Trophoblast cell (in vitro differentiated cells and primary cell): ENCODE measurements around the gene ABCF2.

Experiments used
- DNase-seq, 2 donors: peaks; one replicate each; pipeline ENCODE4 v3.0.0-alpha.2; 2016
- H2AFZ ChIP-seq: 2 replicates; pipeline ENCODE4 v1.6.1; 2013; ENCODE audit warnings: low read length, moderate library complexity, mild to moderate bottlenecking; ENCODE audit not compliant: insufficient read depth, poor library complexity
- H2AK5ac ChIP-seq: 2 replicates; pipeline ENCODE4 v1.6.1; 2013; ENCODE audit warnings: mild to moderate bottlenecking, low read length
- H2BK120ac ChIP-seq: 2 replicates; pipeline ENCODE4 v1.6.1; 2013; ENCODE audit warnings: low read length, mild to moderate bottlenecking, moderate library complexity; ENCODE audit not compliant: insufficient read depth, poor library complexity
- H2BK12ac ChIP-seq: 2 replicates; pipeline ENCODE4 v1.6.1; 2013; ENCODE audit warnings: mild to moderate bottlenecking, low read length, moderate library complexity
- H2BK5ac ChIP-seq: 2 replicates; pipeline ENCODE4 v1.6.1; 2013; ENCODE audit warnings: low read length, low read depth, moderate library complexity, mild to moderate bottlenecking; ENCODE audit not compliant: poor library complexity
- H3K14ac ChIP-seq: 2 replicates; pipeline ENCODE4 v1.6.1; 2013; ENCODE audit warnings: mild to moderate bottlenecking, low read length
- H3K18ac ChIP-seq: 2 replicates; pipeline ENCODE4 v1.6.1; 2013; ENCODE audit warnings: mild to moderate bottlenecking, low read length
- H3K23ac ChIP-seq: 2 replicates; pipeline ENCODE4 v1.6.1; 2013; ENCODE audit warnings: low read length
- H3K27ac ChIP-seq: 2 replicates; pipeline ENCODE4 v1.5.1; 2013; ENCODE audit warnings: low read depth, mild to moderate bottlenecking, inconsistent platforms, low read length, moderate library complexity
- H3K27me3 ChIP-seq: 2 replicates; pipeline ENCODE4 v1.6.1; 2013; ENCODE audit warnings: inconsistent platforms, mild to moderate bottlenecking, low read length, moderate library complexity; ENCODE audit not compliant: insufficient read depth
- H3K36me3 ChIP-seq, 2 experiments: 1 replicate in 1 of 2; 2 replicates in 1 of 2; pipeline ENCODE4 v1.6.1; 2013; ENCODE audit warnings: low read length in 2 of 2, mild to moderate bottlenecking in 2 of 2, moderate library complexity in 1 of 2; ENCODE audit not compliant: insufficient read depth in 2 of 2, control insufficient read depth in 1 of 2
- H3K4ac ChIP-seq: 2 replicates; pipeline ENCODE4 v1.6.1; 2013; ENCODE audit warnings: low read depth, mild to moderate bottlenecking, low read length, moderate library complexity
- H3K4me1 ChIP-seq, 2 experiments: 1 replicate in 1 of 2; 2 replicates in 1 of 2; pipeline ENCODE4 v1.6.1; 2013; ENCODE audit warnings: low read length in 2 of 2, mild to moderate bottlenecking in 2 of 2, moderate library complexity in 1 of 2; ENCODE audit not compliant: insufficient read depth in 2 of 2, control insufficient read depth in 1 of 2
- H3K4me2 ChIP-seq: 2 replicates; pipeline ENCODE4 v1.6.1; 2013; ENCODE audit warnings: inconsistent platforms, mild to moderate bottlenecking, low read length, moderate library complexity
- H3K4me3 ChIP-seq: 2 replicates; pipeline ENCODE4 v1.5.1; 2013; ENCODE audit warnings: mild to moderate bottlenecking, low read depth, low read length, inconsistent platforms
- H3K79me1 ChIP-seq: one replicate; pipeline ENCODE4 v1.6.1; 2013; ENCODE audit warnings: low read length
- H3K79me2 ChIP-seq: 2 replicates; pipeline ENCODE4 v1.6.1; 2013; ENCODE audit warnings: low read length, mild to moderate bottlenecking; ENCODE audit not compliant: control insufficient read depth, insufficient read depth, poor library complexity
- H3K9ac ChIP-seq: 2 replicates; pipeline ENCODE4 v1.6.1; 2013; ENCODE audit warnings: mild to moderate bottlenecking, low read length
- H3K9me3 ChIP-seq: 2 replicates; pipeline ENCODE4 v1.6.1; 2013; ENCODE audit warnings: low read depth, mild to moderate bottlenecking, control low read depth, inconsistent platforms, low read length; ENCODE audit not compliant: insufficient read depth
- H4K12ac ChIP-seq: 2 replicates; pipeline ENCODE4 v1.6.1; 2013; ENCODE audit warnings: low read depth, mild to moderate bottlenecking, low read length, moderate library complexity
- H4K8ac ChIP-seq: 2 replicates; pipeline ENCODE4 v1.6.1; 2013; ENCODE audit warnings: low read depth, mild to moderate bottlenecking, low read length, moderate library complexity
- H4K91ac ChIP-seq: one replicate; pipeline ENCODE4 v1.6.1; 2013; ENCODE audit warnings: low read depth, mild to moderate bottlenecking, low read length, moderate library complexity
- WGBS: extraction: QIAGEN DNeasy Blood & Tissue Kit; methylation state at CpG from one replicate; pipeline ENCODE4 v1.1.7; 2013; ENCODE audit warnings: missing lambda C conversion rate; ENCODE audit not compliant: insufficient read length, insufficient coverage; ENCODE audit errors: extremely low coverage; 5-methylcytosine and 5-hydroxymethylcytosine counted together

ABCF2 gene

GRCh38 chr7:151255390-151255789 is 28.4 kb upstream of the ABCF2 start:
- Histone ChIP-seq H2BK120ac (no peak overlapping the region), H2AK5ac (no peak overlapping the region), H2AFZ (no peak overlapping the region), H3K79me2 (peaks cover 4% of the 10 kb centered on the region), H3K4me1 (peaks cover 9 to 23% of the 10 kb centered on the region in 2 experiments), H4K8ac (no peak overlapping the region), H3K4me2 (no peak overlapping the region), H4K12ac (no peak overlapping the region), H3K4ac (no peak overlapping the region), H3K9me3 (no peaks in the 10 kb centered on the region), H2BK5ac (no peak overlapping the region), H3K4me3 (no peak overlapping the region), H4K91ac (no peak overlapping the region), H3K23ac (no peak overlapping the region), H3K27ac (no peak overlapping the region), H3K27me3 (no peaks in the 10 kb centered on the region), H3K36me3 (no peaks in the 10 kb centered on the region), H3K18ac (no peak overlapping the region), H3K14ac (no peak overlapping the region), H3K79me1 (peaks cover 18% of the 10 kb centered on the region), H2BK12ac (no peak overlapping the region), H3K9ac (no peak overlapping the region)
- no CpG with 5 or more reads among the region's 7 CpGs for WGBS
- DNase-seq = no peak

- Histone ChIP-seq H3K14ac (no peak overlapping the region), H2AFZ (no peak overlapping the region), H3K4me2 (no peak overlapping the region), H4K8ac (no peak overlapping the region), H3K79me1 (peaks cover 19% of the 10 kb centered on the region), H3K4ac (no peak overlapping the region), H2AK5ac (no peak overlapping the region), H3K9me3 (no peaks in the 10 kb centered on the region), H3K9ac (no peak overlapping the region), H3K36me3 (no peaks in the 10 kb centered on the region), H4K91ac (no peak overlapping the region), H2BK5ac (no peak overlapping the region), H4K12ac (no peak overlapping the region), H3K18ac (no peak overlapping the region), H3K23ac (no peak overlapping the region), H2BK120ac (no peak overlapping the region), H3K27me3 (no peaks in the 10 kb centered on the region), H3K79me2 (peaks cover 4% of the 10 kb centered on the region), H3K4me1 (peaks cover 13 to 27% of the 10 kb centered on the region in 2 experiments), H3K27ac (no peak overlapping the region), H3K4me3 (no peak overlapping the region), H2BK12ac (no peak overlapping the region)
- no peak for DNase-seq
- WGBS = no CpG with 5 or more reads among the region's 11 CpGs
Observed at GRCh38 chr7:151254851-151255250, 27.8 kb upstream of the ABCF2 start.

GRCh38 chr7:151254316-151254715 is 27.3 kb upstream of the ABCF2 start:
- Histone ChIP-seq H3K79me1 (peaks cover 20% of the 10 kb centered on the region), H3K9me3 (no peaks in the 10 kb centered on the region), H3K4me3 (no peak overlapping the region), H3K18ac (no peak overlapping the region), H2BK12ac (no peak overlapping the region), H4K12ac (no peak overlapping the region), H3K4me1 (peaks cover 17 to 33% of the 10 kb centered on the region in 2 experiments), H4K8ac (no peak overlapping the region), H4K91ac (no peak overlapping the region), H3K36me3 (no peaks in the 10 kb centered on the region), H3K4me2 (no peak overlapping the region), H3K79me2 (peaks cover 4% of the 10 kb centered on the region), H3K23ac (no peak overlapping the region), H3K27me3 (no peaks in the 10 kb centered on the region), H3K27ac (no peak overlapping the region), H2BK120ac (no peak overlapping the region), H3K9ac (no peak overlapping the region), H2AK5ac (no peak overlapping the region), H3K14ac (no peak overlapping the region), H3K4ac (no peak overlapping the region), H2AFZ (no peak overlapping the region), H2BK5ac (no peak overlapping the region)
- WGBS = no CpG with 5 or more reads among the region's 7 CpGs
- DNase-seq = no peak

GRCh38 chr7:151252961-151253711 is 26.1 kb upstream of the ABCF2 start:
- Histone ChIP-seq H3K27ac (no peak overlapping the region), H2AFZ (no peak overlapping the region), H3K4me1 (peaks cover 20 to 39% of the 10 kb centered on the region in 2 experiments), H3K18ac (peak overlapping the region; percentile 62), H2BK120ac (no peak overlapping the region), H3K4me2 (peak overlapping the region; percentile 79), H3K36me3 (no peaks in the 10 kb centered on the region), H2AK5ac (peak overlapping the region; percentile 80), H3K9me3 (no peaks in the 10 kb centered on the region), H3K79me2 (peaks cover 9% of the 10 kb centered on the region), H3K23ac (no peak overlapping the region), H3K4ac (no peak overlapping the region), H2BK12ac (no peak overlapping the region), H3K14ac (no peak overlapping the region), H3K27me3 (no peaks in the 10 kb centered on the region), H3K79me1 (peaks cover 30% of the 10 kb centered on the region), H4K8ac (peak overlapping the region; percentile 29), H4K12ac (no peak overlapping the region), H3K4me3 (no peak overlapping the region), H4K91ac (peak overlapping the region; percentile 16), H3K9ac (no peak overlapping the region), H2BK5ac (no peak overlapping the region)
- no peak for DNase-seq
- WGBS = no CpG with 5 or more reads among the region's 17 CpGs
